ENCODE measurements around the gene RPRD2. TPM values are rescaled to one million over a fixed set of nuclear protein-coding genes. Genes with fewer than 3 reads are reported as not detected.

The RPRD2 gene
- total and polyA plus RNA-seq, 2 experiments from 2014 or later = 16.8 to 20.4 TPM

GRCh38 chr1:150332651-150333290 lies 31.2 kb upstream of the RPRD2 start (continued):
- TF ChIP-seq ZNF331 (CRISPR knock-in tag; IDR thresholded peaks at IDR 0.05; ENCODE audit: low read depth) = no peak
- TF ChIP-seq CREB1 (CRISPR knock-in tag; IDR thresholded peaks at IDR 0.05; ENCODE audit: low read depth) = no peak
- no peak for TF ChIP-seq NANOG (IDR thresholded peaks at IDR 0.05; ENCODE audit: borderline replicate concordance)
- no peak for TF ChIP-seq REST (IDR thresholded peaks at IDR 0.05; ENCODE audit: unreplicated experiment)
- no peak for TF ChIP-seq EZH2phosphoT487 (IDR thresholded peaks at IDR 0.05; ENCODE audit: unreplicated experiment)
- TF ChIP-seq ZNF114 (CRISPR knock-in tag; IDR thresholded peaks at IDR 0.05) = no peak
- no peak for TF ChIP-seq POLR2AphosphoS5 (IDR thresholded peaks at IDR 0.05; ENCODE audit: low read depth)
- TF ChIP-seq EZH2 (IDR thresholded peaks at IDR 0.05; ENCODE audit: low read depth, unreplicated experiment) = no peak

- Mint-ChIP-seq H3K36me3 (ENCODE audit: low read depth) (peaks cover 80% of the 10 kb centered on the region), H3K27ac (no peak overlapping the region), H3K9me3 (no peaks in the 10 kb centered on the region), H3K4me1 (no peaks in the 10 kb centered on the region), H3K27me3 (ENCODE audit: insufficient read depth, low read depth, poor library complexity) (peaks cover 3% of the 10 kb centered on the region), H3K4me3 (no peak overlapping the region)
- Histone ChIP-seq H3F3A (replicated peaks; ENCODE audit: low read depth) (peaks cover 18% of the 10 kb centered on the region), H3K36me3 (ENCODE audit: insufficient read depth) (peaks cover 70% of the 10 kb centered on the region), H3K27ac (ENCODE audit: low read depth) (no peak overlapping the region), H2AFZ (no peak overlapping the region), H3K4me3 (no peak overlapping the region), H3K27me3 (ENCODE audit: insufficient read depth) (no peaks in the 10 kb centered on the region), H3K4me2 (no peak overlapping the region), H3K79me2 (replicated peaks; ENCODE audit: insufficient read depth) (no peaks in the 10 kb centered on the region), H4K20me1 (replicated peaks; ENCODE audit: insufficient read depth) (no peaks in the 10 kb centered on the region; the same call in 1 of the 2 replicates), H3K4me1 (ENCODE audit: insufficient read depth) (no peaks in the 10 kb centered on the region), H3K9me2 (ENCODE audit: insufficient read depth) (no peaks in the 10 kb centered on the region)
- ATAC-seq = no peak
- DNase-seq (ENCODE audit: low spot score) = no peak
- no peak for TF ChIP-seq NANOG (IDR thresholded peaks at IDR 0.05; ENCODE audit: borderline replicate concordance)
- TF ChIP-seq ZNF462 (CRISPR knock-in tag; IDR thresholded peaks at IDR 0.05) = no peak
- no peak for TF ChIP-seq ZNF331 (CRISPR knock-in tag; IDR thresholded peaks at IDR 0.05; ENCODE audit: low read depth)
- TF ChIP-seq REST (IDR thresholded peaks at IDR 0.05; ENCODE audit: unreplicated experiment) = no peak
- no peak for TF ChIP-seq STAT1 (IDR thresholded peaks at IDR 0.05; ENCODE audit: unreplicated experiment)
- TF ChIP-seq POLR2AphosphoS5 (IDR thresholded peaks at IDR 0.05; ENCODE audit: low read depth) = no peak
These were observed 17.6 kb upstream of the RPRD2 start for GRCh38 chr1:150346316-150346715.
